GM18526 (cell line): Measurements from ENCODE around the gene GRK6.

Experiments
- POLR2A ChIP-seq: IDR thresholded peaks from 3 replicates; pipeline ENCODE4 v1.6.1; 2011; ENCODE audit not compliant: insufficient read length; ENCODE audit errors: extremely low read depth

The GRK6 gene

GRCh38 chr5:177426566-177427210 is at the start of gene GRK6:
Gene GRK6 (plus strand): TSS chr5:177426676. CDS start chr5:177426846, 170 bp downstream.
- peak; percentile 53 for TF ChIP-seq POLR2A

GRCh38 chr5:177377851-177378776 is 48.4 kb upstream of the GRK6 start:
- no peak for TF ChIP-seq POLR2A

- peak; percentile 15 for TF ChIP-seq POLR2A
These were observed 47.3 kb upstream of the GRK6 start for GRCh38 chr5:177378884-177379883.

- TF ChIP-seq POLR2A, result no peak
These were observed 45.7 kb upstream of the GRK6 start for GRCh38 chr5:177380805-177381126.

- TF ChIP-seq POLR2A, result no peak
These were observed 44.0 kb upstream of the GRK6 start for GRCh38 chr5:177382423-177383029.

GRCh38 chr5:177383181-177383580 is 43.3 kb upstream of the GRK6 start:
- TF ChIP-seq POLR2A, result no peak

- TF ChIP-seq POLR2A, result no peak
These were observed 42.3 kb upstream of the GRK6 start, which contains the start of gene SLC34A1 for GRCh38 chr5:177384134-177384533. Gene SLC34A1 (plus strand): TSS chr5:177384434. CDS start chr5:177385742, 1,308 bp downstream.

GRCh38 chr5:177385720-177386119 is 40.8 kb upstream of the GRK6 start:
- no peak for TF ChIP-seq POLR2A

GRCh38 chr5:177386542-177386941 is 39.9 kb upstream of the GRK6 start:
- no peak for TF ChIP-seq POLR2A

- no peak for TF ChIP-seq POLR2A
These were observed 39.1 kb upstream of the GRK6 start for GRCh38 chr5:177387405-177387804.

- TF ChIP-seq POLR2A, result no peak
These were observed 37.9 kb upstream of the GRK6 start for GRCh38 chr5:177388521-177389052.

- no peak for TF ChIP-seq POLR2A
These were observed 37.0 kb upstream of the GRK6 start for GRCh38 chr5:177389241-177390169.

- no peak for TF ChIP-seq POLR2A
These were observed 35.8 kb upstream of the GRK6 start for GRCh38 chr5:177390363-177391300.

GRCh38 chr5:177392765-177393164 is 33.7 kb upstream of the GRK6 start:
- no peak for TF ChIP-seq POLR2A
